ENCODE results near the gene MICU2. TPM values are rescaled to one million over a fixed set of nuclear protein-coding genes. Genes with fewer than 3 reads are reported as not detected.

MICU2 gene
- total RNA-seq, 1 experiment from 2014 or later = 56.0 TPM

GRCh38 chr13:21443171-21443570 lies 160.8 kb downstream of the MICU2 start:
- no peaks in the 10 kb centered on the region for H3K9me3 ChIP-seq (ENCODE audit: low read depth, low read length, poor library complexity, severe bottlenecking)
- no peaks in the 10 kb centered on the region for H3K4me1 ChIP-seq (ENCODE audit: insufficient read depth, low read length, poor library complexity, severe bottlenecking)
- TF ChIP-seq EZH2 (IDR thresholded peaks at IDR 0.05; ENCODE audit: borderline replicate concordance, low read depth, low read length, poor library complexity, severe bottlenecking) (no peak), CTCF (conservative IDR thresholded peaks at IDR 0.05; ENCODE audit: low read depth, low read length) (no peak)
- ChIA-PET CTCF (no interaction called here), POLR2A (ENCODE audit: low non-redundant PET) (no interaction called here)
- H3K4me3 ChIP-seq (ENCODE audit: low read depth, low read length, poor library complexity, severe bottlenecking) = no peak overlapping the region
- BruUV-seq (replicated peaks) = no TSS peak
- no peaks in the 10 kb centered on the region for H3K27me3 ChIP-seq (replicated peaks; ENCODE audit: insufficient read depth, low read depth, low read length, poor library complexity)
- H3K36me3 ChIP-seq (ENCODE audit: insufficient read depth, low read length, poor library complexity, severe bottlenecking) = no peaks in the 10 kb centered on the region
- intact Hi-C loops (cut with micrococcal nuclease; ENCODE audit: unreplicated experiment) = no loop called here
- no peak overlapping the region for H3K27ac ChIP-seq (ENCODE audit: low read depth, low read length, poor library complexity, severe bottlenecking)
- DNase-seq (ENCODE audit: low spot score) = no peak

Other genes starting within 250 kb of the MICU2 start
- gene ZDHHC20, start 144.9 kb downstream of the MICU2 start, total RNA-seq (2021) = 98.9 and 110 TPM in 2 replicates
- 0.21 and 0.35 TPM in 2 replicates for gene FGF9, start 66.9 kb upstream of the MICU2 start, total RNA-seq (2021)

Data from A673 (cell line).